T-cell (primary cell): ENCODE results near the gene NINJ1. TPM values are rescaled to one million over a fixed set of nuclear protein-coding genes. Genes with fewer than 3 reads are reported as not detected.

Experiments
- ATAC-seq, 4 experiments: fragments of 200-7000 bp in 3 of 4; fragments of 150-1000 bp in 1 of 4; cut with Tn5 transposase; replicated peaks in 1 of 4; 1 replicate in 3 of 4; 2 replicates in 1 of 4; pipeline ENCODE4 v1.10.0; 2021; ENCODE audit warnings: moderate library complexity in 3 of 4, mild to moderate bottlenecking in 2 of 4, moderate number of reproducible peaks in 1 of 4
- CTCF ChIA-PET, 2 donors: fragments of 300-600 bp; sonication (Branson Sonifier 250); formaldehyde crosslinking; loops; one replicate each; lab custom pipeline; 2022; ENCODE audit warnings: antibody characterized with exemption in 2 of 2; lab: Charles Lee
- POLR2A ChIA-PET, 2 donors: fragments of 300-600 bp; sonication (Branson Sonifier 250); formaldehyde crosslinking; loops; one replicate each; lab custom pipeline; 2022; ENCODE audit warnings: antibody characterized with exemption in 2 of 2; lab: Charles Lee
- DNase-seq, 35 experiments: peaks; one replicate each; pipeline versions ENCODE4 v3.0.0 to v3.0.0-alpha.2; 2013 to 2023
- H3K27ac ChIP-seq: one replicate; pipeline ENCODE4 v1.5.1; 2013; ENCODE audit warnings: low read length
- H3K27me3 ChIP-seq, 2 experiments: replicated peaks in 1 of 2; 1 replicate in 1 of 2; 2 replicates in 1 of 2; pipeline versions ENCODE4 v1.6.1 to v1.7.0; 2013; ENCODE audit warnings: low read length in 1 of 2, mixed read lengths in 1 of 2; ENCODE audit not compliant: control insufficient read depth in 2 of 2, insufficient read depth in 2 of 2; ENCODE audit errors: extremely low read depth in 1 of 2
- H3K36me3 ChIP-seq, 2 donors: 1 replicate in 1 of 2; 2 replicates in 1 of 2; pipeline versions ENCODE4 v1.6.1 to v1.7.0; 2013; ENCODE audit warnings: low read length in 1 of 2; ENCODE audit not compliant: control insufficient read depth in 2 of 2, insufficient read depth in 1 of 2; ENCODE audit errors: extremely low read depth in 1 of 2
- H3K4me1 ChIP-seq, 2 experiments: 1 replicate in 1 of 2; 2 replicates in 1 of 2; pipeline versions ENCODE4 v1.6.1 to v1.7.0; 2013; ENCODE audit warnings: low read length in 2 of 2, mixed read lengths in 1 of 2; ENCODE audit not compliant: insufficient read depth in 2 of 2, control insufficient read depth in 1 of 2; ENCODE audit errors: extremely low read depth in 1 of 2
- H3K4me3 ChIP-seq, 2 donors: 1 replicate in 1 of 2; 2 replicates in 1 of 2; pipeline versions ENCODE4 v1.5.1 to v1.7.0; 2013; ENCODE audit warnings: mild to moderate bottlenecking in 2 of 2, low read length in 1 of 2, moderate library complexity in 1 of 2; ENCODE audit not compliant: control insufficient read depth in 1 of 2; ENCODE audit errors: extremely low read depth in 1 of 2
- H3K9me3 ChIP-seq: 2 replicates; pipeline ENCODE4 v1.7.0; 2013
- H3K27ac Mint-ChIP-seq, 2 donors: one replicate each; pipeline ENCODE4 v1.8.0; 2020 to 2021; ENCODE audit warnings: mild to moderate bottlenecking in 2 of 2, mixed read lengths in 2 of 2
- H3K27me3 Mint-ChIP-seq, 2 donors: one replicate each; pipeline ENCODE4 v1.8.0; 2021 to 2022; ENCODE audit warnings: mixed read lengths in 2 of 2
- H3K36me3 Mint-ChIP-seq: one replicate; pipeline ENCODE4 v1.8.0; 2021; ENCODE audit warnings: mixed read lengths
- H3K4me1 Mint-ChIP-seq, 3 donors: one replicate each; pipeline ENCODE4 v1.8.0; 2020 to 2022; ENCODE audit warnings: mixed read lengths in 3 of 3, mild to moderate bottlenecking in 1 of 3
- H3K4me3 Mint-ChIP-seq, 3 donors: one replicate each; pipeline ENCODE4 v1.8.0; 2020 to 2022; ENCODE audit warnings: mild to moderate bottlenecking in 3 of 3, mixed read lengths in 3 of 3, moderate library complexity in 3 of 3
- H3K9me3 Mint-ChIP-seq, 3 donors: one replicate each; pipeline ENCODE4 v1.8.0; 2020 to 2022; ENCODE audit warnings: mixed read lengths in 3 of 3
- WGBS: methylation state at CpG from one replicate; pipeline ENCODE4 v1.1.5; 2013; ENCODE audit warnings: missing lambda C conversion rate; ENCODE audit not compliant: insufficient coverage; 5-methylcytosine and 5-hydroxymethylcytosine counted together
- total RNA-seq, 35 experiments: library from RNA in 6 of 35; stranded (reverse) in 6 of 35; fragments of 120-200 nt in 1 of 35; gene quantifications; one replicate each; pipeline versions ENCODE4 v1.2.1 to v1.2.4 and lab custom pipeline; 2013 to 2026

The NINJ1 gene
- total RNA-seq, 5 donors from 2014 or later (not counting 1 experiment from before 2014, with no cell fraction given) = 29.2 to 110 (median 32.0) TPM

- Mint-ChIP-seq H3K36me3 (peaks cover 17% of the 10 kb centered on the region), H3K27ac (peak overlapping the region; percentile 97 to 98), H3K4me3 (peak overlapping the region; percentile 85 to 91 (median 90)), H3K9me3 (peaks cover 1 to 11% (median 6%) of the 10 kb centered on the region in 3 donors), H3K27me3 (no peaks in the 10 kb centered on the region), H3K4me1 (peaks cover 60 to 67% (median 66%) of the 10 kb centered on the region in 3 donors)
- Histone ChIP-seq H3K27me3 (no peaks in the 10 kb centered on the region), H3K27ac (peak overlapping the region; percentile 4), H3K9me3 (no peaks in the 10 kb centered on the region), H3K4me1 (peaks cover 17 to 46% of the 10 kb centered on the region in 2 experiments), H3K4me3 (no peak overlapping the region), H3K36me3 (no peaks in the 10 kb centered on the region)
- DNase-seq = no peak
- CTCF ChIA-PET = interaction anchor here in 1 of 2 donors (1.0 kb wide), 1 partner anchor 96 kb away, joined by 3 read pairs; no protein-coding TSS in a partner anchor
- WGBS = 89% methylated on average over 15 of the region's 16 CpGs
- ATAC-seq = no peak
- POLR2A ChIA-PET = no interaction called here
Observed at GRCh38 chr9:93099551-93100275, 34.3 kb downstream of the NINJ1 start.

GRCh38 chr9:93098236-93098946 lies 35.7 kb downstream of the NINJ1 start:
- H3K36me3 ChIP-seq = no peaks in the 10 kb centered on the region
- peaks cover 0 to under 1% (median 0%) of the 10 kb centered on the region in 3 donors for H3K9me3 Mint-ChIP-seq
- H3K4me3 ChIP-seq = peak overlapping the region in 1 of 2 donors; percentile 31
- H3K27ac Mint-ChIP-seq = peak overlapping the region; percentile 97 to 98
- 26% methylated on average over 13 of the region's 15 CpGs for WGBS
- peak overlapping the region; percentile 70 for H3K27ac ChIP-seq
- peaks cover 26 to 59% of the 10 kb centered on the region in 2 experiments for H3K4me1 ChIP-seq
- H3K9me3 ChIP-seq = no peaks in the 10 kb centered on the region
- ATAC-seq (peak in 1 of 4 experiments; percentile 6), DNase-seq (peak in 25 of 35 experiments; percentile 17 to 69 (median 39))
- CTCF ChIA-PET = interaction anchor here (0.7 to 1.2 kb wide), 5 partner anchors 11 to 95 kb away, joined by 3 to 6 read pairs (median 5); no protein-coding TSS in a partner anchor
- no peaks in the 10 kb centered on the region for H3K27me3 Mint-ChIP-seq
- H3K36me3 Mint-ChIP-seq = peaks cover 5% of the 10 kb centered on the region
- peak overlapping the region; percentile 85 to 91 (median 90) for H3K4me3 Mint-ChIP-seq
- no peaks in the 10 kb centered on the region for H3K27me3 ChIP-seq
- POLR2A ChIA-PET = interaction anchor here in 1 of 2 donors (0.7 kb wide), 1 partner anchor 26 kb away, joined by 7 read pairs; no protein-coding TSS in a partner anchor
- peaks cover 66 to 70% (median 69%) of the 10 kb centered on the region in 3 donors for H3K4me1 Mint-ChIP-seq

GRCh38 chr9:93097511-93098201 lies 36.4 kb downstream of the NINJ1 start:
- 82% methylated on average over 11 of the region's 11 CpGs for WGBS
- Mint-ChIP-seq H3K9me3 (no peaks in the 10 kb centered on the region), H3K27me3 (no peaks in the 10 kb centered on the region), H3K36me3 (peaks cover 5% of the 10 kb centered on the region), H3K27ac (peak overlapping the region; percentile 97 to 98), H3K4me1 (peaks cover 66 to 70% (median 69%) of the 10 kb centered on the region in 3 donors), H3K4me3 (peak overlapping the region; percentile 85 to 91 (median 90))
- Histone ChIP-seq H3K9me3 (no peaks in the 10 kb centered on the region), H3K27me3 (no peaks in the 10 kb centered on the region), H3K27ac (peak overlapping the region; percentile 70), H3K4me1 (peaks cover 26 to 66% of the 10 kb centered on the region in 2 experiments), H3K36me3 (no peaks in the 10 kb centered on the region), H3K4me3 (peak overlapping the region; percentile 51 to 71)
- ChIA-PET CTCF (interaction anchor here in 1 of 2 donors (0.7 to 1.2 kb wide), 2 partner anchors 11 to 94 kb away, joined by 3 to 5 read pairs; no protein-coding TSS in a partner anchor), POLR2A (interaction anchor here in 1 of 2 donors (1.3 kb wide), 1 partner anchor 10 kb away, joined by 4 read pairs; no protein-coding TSS in a partner anchor)
- no peak for ATAC-seq
- peak in 2 of 35 experiments; percentile 20 to 27 for DNase-seq

GRCh38 chr9:93096811-93097382 lies 37.2 kb downstream of the NINJ1 start:
- peak in 1 of 35 experiments; percentile 31 for DNase-seq
- H3K4me1 Mint-ChIP-seq = peaks cover 66 to 72% (median 71%) of the 10 kb centered on the region in 3 donors
- peaks cover 26 to 72% of the 10 kb centered on the region in 2 experiments for H3K4me1 ChIP-seq
- peak overlapping the region; percentile 51 to 71 for H3K4me3 ChIP-seq
- H3K36me3 Mint-ChIP-seq = peaks cover 8% of the 10 kb centered on the region
- peak overlapping the region; percentile 85 to 91 (median 90) for H3K4me3 Mint-ChIP-seq
- POLR2A ChIA-PET = interaction anchor here in 1 of 2 donors (0.6 to 1.3 kb wide), 2 partner anchors 11 to 20 kb away, joined by 3 to 4 read pairs; no protein-coding TSS in a partner anchor
- H3K9me3 ChIP-seq = no peaks in the 10 kb centered on the region
- no peaks in the 10 kb centered on the region for H3K27me3 Mint-ChIP-seq
- H3K27ac Mint-ChIP-seq = peak overlapping the region; percentile 97 to 98
- H3K9me3 Mint-ChIP-seq = no peaks in the 10 kb centered on the region
- no peak for ATAC-seq
- peak overlapping the region; percentile 70 for H3K27ac ChIP-seq
- CTCF ChIA-PET = interaction anchor here (0.7 to 1.3 kb wide), 2 partner anchors 12 to 17 kb away, joined by 3 to 8 read pairs; no protein-coding TSS in a partner anchor
- no peaks in the 10 kb centered on the region for H3K27me3 ChIP-seq
- H3K36me3 ChIP-seq = no peaks in the 10 kb centered on the region
- 11% methylated on average over 15 of the region's 16 CpGs for WGBS

- peak in 26 of 35 experiments; percentile 26 to 67 (median 38) for DNase-seq
- peak within 1 kb of the TSS; percentile 91 for H3K27ac ChIP-seq
- no peaks in the 10 kb centered on the region for H3K9me3 ChIP-seq
- no peaks in the 10 kb centered on the region for H3K27me3 Mint-ChIP-seq
- peaks cover 26 to 72% of the 10 kb centered on the region in 2 experiments for H3K4me1 ChIP-seq
- H3K4me1 Mint-ChIP-seq = peaks cover 69 to 75% (median 74%) of the 10 kb centered on the region in 3 donors
- H3K36me3 Mint-ChIP-seq = peaks cover 10% of the 10 kb centered on the region
- no peaks in the 10 kb centered on the region for H3K27me3 ChIP-seq
- ATAC-seq = peak; percentile 7 to 20 (median 12)
- peak within 1 kb of the TSS; percentile 51 to 71 for H3K4me3 ChIP-seq
- WGBS = under 1% methylated on average over 64 of the region's 65 CpGs
- peaks cover 0 to 3% (median under 1%) of the 10 kb centered on the region in 3 donors for H3K9me3 Mint-ChIP-seq
- H3K27ac Mint-ChIP-seq = peak within 1 kb of the TSS; percentile 97 to 98
- H3K36me3 ChIP-seq = no peaks in the 10 kb centered on the region
- peak within 1 kb of the TSS; percentile 85 to 91 (median 90) for H3K4me3 Mint-ChIP-seq
- CTCF ChIA-PET = interaction anchor here (0.7 to 1.3 kb wide), 2 partner anchors 12 to 16 kb away, joined by 3 to 8 read pairs; no protein-coding TSS in a partner anchor
- POLR2A ChIA-PET = interaction anchor here in 1 of 2 donors (1.3 kb wide), 1 partner anchor 12 kb away, joined by 4 read pairs; no protein-coding TSS in a partner anchor
Observed at GRCh38 chr9:93096131-93096802, 37.8 kb downstream of the NINJ1 start, which contains the start of gene CARD19. CARD19 (plus strand) TSS chr9:93096217; CDS start chr9:93096346, 129 bp downstream.
